ENCODE measurements around the gene ANKRD17. TPM values are rescaled to one million over a fixed set of nuclear protein-coding genes. Genes with fewer than 3 reads are reported as not detected.

ANKRD17 gene
- total and polyA plus RNA-seq, 9 of the 15 experiments (the other 6 are each of a cell fraction or from before 2014, with no cell fraction given), result 25.5 to 86.9 (median 52.2) TPM

- TF ChIP-seq FOXJ2 (tag; IDR thresholded peaks at IDR 0.05) (0 out of 2 replicates have a peak, but pooled peaks have one; percentile 72), NRF1 (conservative IDR thresholded peaks at IDR 0.05 in 1 of 2, IDR thresholded peaks at IDR 0.05 in 1 of 2) (no peak), KLF6 (CRISPR knock-in tag; IDR thresholded peaks at IDR 0.05; ENCODE audit: borderline replicate concordance) (0 out of 2 replicates have a peak, but pooled peaks have one; percentile 20), PHF21A (IDR thresholded peaks at IDR 0.05; ENCODE audit: borderline replicate concordance, low read depth) (no peak), CREBBP (IDR thresholded peaks at IDR 0.05; ENCODE audit: low read depth, low read length) (no peak), GMEB1 (CRISPR knock-in tag; IDR thresholded peaks at IDR 0.05) (no peak), HMBOX1 (IDR thresholded peaks at IDR 0.05) (peak; percentile 73; the same call in 1 of the 2 replicates), MED1 (CRISPR knock-in tag; IDR thresholded peaks at IDR 0.05; ENCODE audit: borderline replicate concordance) (no peak), CREB3L1 (IDR thresholded peaks at IDR 0.05; ENCODE audit: borderline replicate concordance, low read depth) (peak; percentile 83), ARID1B (IDR thresholded peaks at IDR 0.05) (peak; percentile 32; the same call in 1 of the 2 replicates), C11orf30 (IDR thresholded peaks at IDR 0.05; ENCODE audit: low read depth) (no peak), ZNF57 (CRISPR knock-in tag; IDR thresholded peaks at IDR 0.05) (no peak), TEAD1 (CRISPR knock-in tag; IDR thresholded peaks at IDR 0.05) (0 out of 4 replicates have a peak, but pooled peaks of 1 of the 2 experiments have one; percentile 50), ZNF175 (CRISPR knock-in tag; IDR thresholded peaks at IDR 0.05; ENCODE audit: low read depth) (peak; percentile 39; the same call in 1 of the 2 replicates), ZNF408 (CRISPR knock-in tag; IDR thresholded peaks at IDR 0.05; ENCODE audit: low read depth) (no peak), PBX2 (CRISPR knock-in tag; IDR thresholded peaks at IDR 0.05; ENCODE audit: low read depth) (no peak), PBX2 (tag; conservative IDR thresholded peaks at IDR 0.05; ENCODE audit: low read depth) (0 out of 2 replicates have a peak, but pooled peaks have one; percentile 5), SNAPC5 (CRISPR knock-in tag; IDR thresholded peaks at IDR 0.05) (no peak)
Measured at GRCh38 chr4:73222466-73223257, 35.9 kb downstream of the ANKRD17 start (continued).
